ENCODE data around the gene PRMT3.
"Not testable (repeated sequence)": the region's sequence is repeated elsewhere in the genome, so short reads cannot be mapped to it uniquely, and the experiment has no call there.

Gene PRMT3

GRCh38 chr11:20457934-20458680, 70.6 kb downstream of the PRMT3 start:
- no peak for DNase-seq (ENCODE audit: low spot score)

GRCh38 chr11:20458905-20459632, 71.6 kb downstream of the PRMT3 start:
- DNase-seq (ENCODE audit: low spot score) = no peak

DNA sequence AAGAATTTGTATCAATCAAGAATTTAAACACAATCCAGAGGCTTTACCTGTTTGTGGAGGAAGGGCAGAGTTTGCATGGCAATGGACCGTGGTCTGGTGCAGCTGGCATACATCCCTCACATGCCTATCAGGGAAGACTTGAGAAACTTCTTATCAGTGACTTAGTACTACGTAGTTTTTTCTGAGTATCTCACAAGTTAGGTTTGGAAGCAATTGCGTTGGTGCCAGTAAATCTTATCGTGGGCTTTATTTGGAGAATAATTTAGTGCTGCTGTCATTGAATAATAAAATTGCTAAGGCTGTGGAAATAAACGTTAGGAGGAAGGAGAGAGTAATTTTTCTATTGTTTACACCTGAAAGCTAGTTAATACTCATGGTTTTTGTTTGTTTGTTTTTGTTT, 72.3 kb downstream of the PRMT3 start:
- DNase-seq (ENCODE audit: low spot score) = no peak

- no peak for DNase-seq (ENCODE audit: low spot score)
Measured at GRCh38 chr11:20464518-20464917, 77.0 kb downstream of the PRMT3 start.

DNA sequence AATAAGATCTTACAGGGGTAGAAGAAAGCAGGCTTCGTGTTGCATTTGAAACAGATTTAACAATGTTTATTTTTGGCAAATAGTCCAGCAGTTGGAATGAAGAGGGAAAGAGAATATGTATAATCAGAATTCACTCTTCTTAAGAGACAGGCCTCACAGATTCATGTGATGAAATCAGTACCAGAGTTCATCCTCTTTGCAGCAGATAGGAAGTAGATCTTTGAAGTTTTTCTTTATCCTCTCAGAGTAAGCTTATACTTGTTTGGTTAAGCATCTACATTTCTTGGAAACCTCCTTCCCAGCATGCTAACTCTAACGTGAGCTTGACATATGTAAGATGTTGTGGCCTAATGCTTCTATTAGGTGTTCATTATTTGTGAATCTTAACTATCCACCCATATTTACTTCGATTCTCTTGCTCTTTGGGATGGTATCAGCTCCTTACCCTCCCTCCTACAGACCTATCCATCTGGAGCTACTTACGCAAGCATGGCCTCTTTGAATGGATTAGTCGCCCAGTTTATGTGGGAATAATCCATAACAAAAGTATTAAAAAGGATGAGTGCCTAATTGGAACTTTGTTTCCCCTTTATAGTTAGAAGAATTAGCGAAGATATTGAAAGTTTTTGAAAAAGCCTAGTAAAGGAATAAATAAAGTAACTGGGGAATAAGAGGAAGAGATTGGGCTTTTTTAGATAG, 80.1 kb downstream of the PRMT3 start:
- no peak for DNase-seq (ENCODE audit: low spot score)

DNA sequence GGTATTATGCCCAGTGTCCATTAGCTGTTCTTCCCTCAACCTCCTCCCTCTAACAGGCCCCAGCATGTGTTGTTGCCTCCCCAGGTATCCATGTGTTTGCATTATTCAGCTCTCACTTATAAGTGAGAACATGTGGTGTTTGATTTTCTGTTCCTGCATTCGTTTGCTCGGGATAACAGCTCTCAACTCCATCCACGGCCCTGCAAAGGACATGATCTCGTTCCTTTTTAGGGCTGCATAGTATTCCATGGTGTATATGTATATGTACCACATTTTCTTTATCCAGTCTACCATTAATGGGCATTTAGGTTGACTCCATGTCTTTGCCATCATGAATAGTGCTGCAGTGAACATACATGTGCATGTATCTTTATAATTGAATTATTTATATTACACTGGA, 82.8 kb downstream of the PRMT3 start:
- no peak for DNase-seq (ENCODE audit: low spot score)

GRCh38 chr11:20471929-20472328, 84.4 kb downstream of the PRMT3 start:
- DNase-seq (ENCODE audit: low spot score) = not testable (repeated sequence)

GRCh38 chr11:20474176-20474881, 86.8 kb downstream of the PRMT3 start:
- DNase-seq (ENCODE audit: low spot score) = no peak

GRCh38 chr11:20474882-20475517, 87.5 kb downstream of the PRMT3 start:
- no peak for DNase-seq (ENCODE audit: low spot score)

- no peak for DNase-seq (ENCODE audit: low spot score)
Measured at GRCh38 chr11:20477418-20478090, 90.0 kb downstream of the PRMT3 start.

DNA sequence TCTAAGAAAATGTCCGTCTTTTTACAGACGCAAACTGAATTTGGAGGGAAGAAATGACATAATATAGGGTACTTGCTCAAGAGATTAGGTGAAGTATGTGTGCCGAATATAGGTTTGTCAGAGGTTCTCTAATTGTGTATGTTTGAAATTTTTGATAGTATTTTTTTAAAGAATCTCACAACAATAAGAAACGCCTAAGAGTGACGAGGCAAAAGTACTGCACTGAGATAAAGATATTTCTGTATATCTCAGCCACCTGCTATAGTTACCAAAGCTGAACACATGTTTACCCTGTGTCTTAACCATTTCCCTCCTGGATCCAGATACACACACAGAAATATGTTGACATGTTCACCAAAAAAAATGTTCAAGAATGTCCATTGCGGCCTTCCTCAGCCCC, 92.0 kb downstream of the PRMT3 start:
- no peak for DNase-seq (ENCODE audit: low spot score)

DNA sequence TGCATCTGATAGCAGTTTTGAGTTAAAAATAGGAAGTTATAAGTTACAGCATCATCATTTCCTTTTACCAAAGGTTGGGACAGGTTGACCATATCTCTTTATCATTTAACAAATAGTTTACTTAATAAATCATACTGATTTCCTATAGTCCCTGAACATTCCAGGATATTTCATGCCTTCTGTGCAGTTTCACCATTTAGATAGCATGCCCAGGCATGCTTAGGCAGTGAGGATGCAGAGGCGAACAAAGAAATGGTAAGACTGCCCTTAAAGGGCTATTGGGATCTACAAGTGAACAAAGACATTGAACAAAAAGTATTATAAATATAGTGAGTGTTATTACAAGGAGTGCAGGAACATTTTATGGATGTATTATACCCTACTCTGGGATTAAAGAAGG, 96.4 kb downstream of the PRMT3 start:
- no peak for DNase-seq (ENCODE audit: low spot score)

DNA sequence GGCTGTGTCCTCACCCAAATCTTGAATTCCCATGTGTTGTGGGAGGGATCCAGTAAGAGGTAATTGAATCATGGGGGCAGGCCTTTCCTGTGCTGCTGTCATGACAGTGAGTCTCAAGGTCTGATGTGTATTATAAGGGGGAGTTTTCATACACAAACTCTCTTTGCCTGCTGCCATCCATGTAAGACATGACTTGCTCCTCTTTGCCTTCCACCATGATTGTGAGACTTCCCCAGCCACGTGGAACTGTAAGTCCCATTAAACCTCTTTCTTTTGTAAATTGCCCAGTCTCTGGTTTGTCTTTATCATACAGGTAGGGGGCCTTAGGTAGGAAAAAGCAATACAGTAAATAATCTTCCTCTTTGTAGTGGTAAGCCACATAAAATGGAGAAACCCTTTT, 96.9 kb downstream of the PRMT3 start:
- DNase-seq (ENCODE audit: low spot score) = not testable (repeated sequence)

GRCh38 chr11:20488352-20488751, 100.8 kb downstream of the PRMT3 start:
- DNase-seq (ENCODE audit: low spot score) = no peak

GRCh38 chr11:20489948-20490347, 102.4 kb downstream of the PRMT3 start:
- DNase-seq (ENCODE audit: low spot score) = no peak

DNA sequence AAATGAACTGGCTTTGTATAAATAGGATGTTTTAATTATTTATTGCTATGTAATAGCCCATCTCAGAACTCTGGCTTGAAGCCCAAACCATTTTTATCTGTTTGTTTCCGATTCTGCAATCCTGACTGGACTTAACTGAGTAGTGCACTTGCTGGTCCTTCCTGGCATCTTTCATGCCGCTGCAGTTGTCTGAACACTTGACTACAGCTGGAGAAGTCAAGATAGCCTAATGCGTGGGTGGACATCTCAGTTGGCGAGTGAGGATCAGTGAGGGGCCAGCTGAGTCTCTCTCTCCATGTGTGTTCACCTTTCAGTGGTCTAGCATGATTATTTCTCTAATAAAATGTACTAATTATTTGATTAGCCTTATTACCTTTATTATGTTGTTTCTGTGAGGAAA, 105.8 kb downstream of the PRMT3 start:
- no peak for DNase-seq (ENCODE audit: low spot score)

DNA sequence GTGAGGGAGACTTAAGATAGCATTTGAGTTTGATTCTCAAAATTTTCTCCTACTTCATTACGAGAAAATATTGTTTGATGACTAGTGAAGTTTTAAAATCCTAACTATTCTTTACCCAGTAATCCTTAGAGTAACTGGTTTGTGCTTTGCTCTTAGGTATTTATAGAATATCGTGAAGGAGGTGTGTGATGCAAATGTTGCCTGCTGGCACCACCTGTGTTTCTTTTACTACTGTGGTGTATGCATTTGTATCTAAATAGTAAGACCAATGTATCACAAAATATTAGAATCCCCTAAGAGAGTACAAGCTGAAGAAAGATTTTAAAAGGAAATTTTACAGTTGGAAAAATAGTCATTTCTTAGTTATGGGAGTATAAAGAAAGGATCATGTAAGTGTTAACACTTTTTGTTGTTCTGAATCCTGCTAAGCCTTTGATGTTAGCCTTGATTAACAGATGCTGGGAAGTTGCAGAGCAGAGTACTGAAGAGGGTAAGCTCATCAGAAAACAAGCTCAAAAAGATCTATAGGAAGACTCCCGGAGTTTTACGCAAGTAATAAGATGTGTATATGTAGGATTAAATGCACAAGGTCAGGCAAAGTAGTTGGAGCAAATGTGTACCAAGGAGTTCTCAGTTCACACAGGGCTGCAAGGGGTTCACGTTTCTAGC, 109.7 kb downstream of the PRMT3 start:
- DNase-seq (ENCODE audit: low spot score) = no peak

DNA sequence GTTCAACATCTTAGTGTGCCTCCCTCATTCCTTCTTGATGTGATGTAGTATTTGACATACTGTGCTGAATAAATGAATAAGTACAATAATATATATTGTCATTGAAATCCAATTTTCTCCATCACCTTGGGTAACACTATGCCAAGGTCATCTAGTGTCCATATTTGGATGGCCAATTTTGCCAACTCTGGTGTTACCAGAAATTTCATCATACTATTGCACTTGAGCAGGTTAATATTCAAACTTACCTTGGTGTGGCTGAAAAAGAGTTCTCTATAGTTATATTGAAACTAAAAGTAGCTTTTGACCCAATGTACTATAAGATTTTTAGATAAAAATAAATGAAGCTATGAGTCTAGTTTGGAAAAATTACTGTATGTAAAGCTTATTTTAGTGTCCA, 113.7 kb downstream of the PRMT3 start:
- DNase-seq (ENCODE audit: low spot score) = no peak

DNA sequence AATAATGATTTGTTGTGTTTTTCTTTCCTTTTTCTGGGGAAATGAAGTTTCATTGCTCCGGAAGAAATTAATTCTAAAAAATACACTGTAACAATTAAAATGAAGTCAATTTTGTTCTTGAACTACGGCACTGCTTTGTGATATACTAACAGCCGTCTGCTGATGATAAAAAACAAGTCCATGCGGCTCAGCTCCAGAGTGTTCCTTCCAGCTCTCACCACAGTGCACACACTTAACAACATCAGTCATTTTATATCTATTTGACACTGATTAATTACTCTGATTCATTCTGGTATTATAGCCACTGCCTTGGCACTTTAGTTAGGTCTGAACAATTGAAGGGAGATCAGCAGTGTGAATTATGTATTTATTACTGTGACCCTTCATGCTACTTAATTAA, 114.5 kb downstream of the PRMT3 start:
- DNase-seq (ENCODE audit: low spot score) = no peak

GRCh38 chr11:20511982-20512381, 124.5 kb downstream of the PRMT3 start:
- no peak for DNase-seq (ENCODE audit: low spot score)

DNA sequence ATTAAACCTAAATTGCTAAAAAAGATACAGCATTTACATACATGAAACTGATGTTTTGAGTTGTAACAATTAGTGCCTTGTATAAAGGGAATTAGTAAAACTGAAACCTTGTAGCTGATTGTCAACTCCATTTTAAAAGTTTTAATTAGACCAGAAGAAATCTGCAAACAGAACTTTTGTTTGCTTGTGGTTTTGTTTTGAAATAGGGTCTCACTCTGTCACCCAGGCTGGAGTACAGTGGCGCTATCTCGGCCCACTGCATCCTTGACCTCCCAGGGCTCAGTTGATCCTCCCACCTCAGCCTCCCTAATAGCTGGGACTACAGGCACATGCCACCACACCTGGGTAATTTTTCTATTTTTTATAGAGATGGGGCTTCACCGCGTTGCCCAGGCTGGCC, 125.4 kb downstream of the PRMT3 start:
- no peak for DNase-seq (ENCODE audit: low spot score)
